GM21737 (cell line): ENCODE results near the gene KAT2A.

Source experiments
- ATAC-seq: cut with Tn5 transposase; IDR thresholded peaks from one replicate; pipeline ENCODE4 v1.9.1; 2021; ENCODE audit warnings: mild to moderate bottlenecking, moderate library complexity; ENCODE audit not compliant: unreplicated experiment

Gene KAT2A

GRCh38 chr17:42135664-42136653 lies 14.8 kb upstream of the KAT2A start:
- ATAC-seq: no peak

GRCh38 chr17:42135151-42135550 lies 14.0 kb upstream of the KAT2A start:
- no peak for ATAC-seq

- no peak for ATAC-seq
These were observed 12.4 kb upstream of the KAT2A start for GRCh38 chr17:42133461-42134041.

- no peak for ATAC-seq
These were observed 11.8 kb upstream of the KAT2A start for GRCh38 chr17:42132941-42133340.

DNA sequence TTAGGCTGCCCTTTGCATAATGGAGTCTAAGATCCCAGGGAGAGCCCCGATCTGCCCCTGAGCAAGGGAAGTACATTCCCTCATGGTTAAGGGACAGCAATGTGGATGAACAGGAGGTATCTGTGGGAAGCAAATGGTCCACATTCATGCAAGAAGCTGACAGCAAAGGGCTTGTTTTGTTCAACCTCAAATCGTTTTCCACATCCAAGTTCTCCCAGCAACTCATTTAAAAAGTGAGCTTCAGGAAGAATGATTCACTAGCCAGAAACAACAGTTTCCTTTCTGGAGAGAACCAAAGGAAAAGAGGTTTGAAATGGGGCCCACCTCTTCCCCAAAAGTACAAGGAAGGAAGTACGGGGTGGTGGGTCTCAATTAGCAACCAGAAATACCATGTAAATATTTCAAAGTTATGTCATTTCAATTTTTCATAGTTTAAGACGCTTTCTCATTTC lies 10.8 kb upstream of the KAT2A start:
- ATAC-seq: no peak

DNA sequence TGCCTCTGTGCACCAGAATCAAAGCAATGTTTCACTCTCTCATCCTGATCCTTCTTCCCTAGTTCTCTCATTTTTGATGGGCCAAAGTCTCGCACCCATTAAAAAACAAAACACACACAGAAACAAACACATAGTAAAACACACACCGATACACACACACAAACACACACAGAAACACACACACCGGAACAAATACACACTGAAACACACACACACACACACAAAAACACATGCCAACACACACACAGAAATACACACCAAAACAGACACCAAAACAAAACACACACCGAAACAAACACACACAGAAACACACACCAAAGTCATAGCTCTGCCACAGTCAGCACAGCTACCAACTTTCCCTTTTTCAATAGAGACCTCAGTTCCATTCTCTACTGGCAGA lies 10.1 kb upstream of the KAT2A start:
- ATAC-seq: no peak

- ATAC-seq: no peak
These were observed 9.3 kb upstream of the KAT2A start for GRCh38 chr17:42130310-42130936.

DNA sequence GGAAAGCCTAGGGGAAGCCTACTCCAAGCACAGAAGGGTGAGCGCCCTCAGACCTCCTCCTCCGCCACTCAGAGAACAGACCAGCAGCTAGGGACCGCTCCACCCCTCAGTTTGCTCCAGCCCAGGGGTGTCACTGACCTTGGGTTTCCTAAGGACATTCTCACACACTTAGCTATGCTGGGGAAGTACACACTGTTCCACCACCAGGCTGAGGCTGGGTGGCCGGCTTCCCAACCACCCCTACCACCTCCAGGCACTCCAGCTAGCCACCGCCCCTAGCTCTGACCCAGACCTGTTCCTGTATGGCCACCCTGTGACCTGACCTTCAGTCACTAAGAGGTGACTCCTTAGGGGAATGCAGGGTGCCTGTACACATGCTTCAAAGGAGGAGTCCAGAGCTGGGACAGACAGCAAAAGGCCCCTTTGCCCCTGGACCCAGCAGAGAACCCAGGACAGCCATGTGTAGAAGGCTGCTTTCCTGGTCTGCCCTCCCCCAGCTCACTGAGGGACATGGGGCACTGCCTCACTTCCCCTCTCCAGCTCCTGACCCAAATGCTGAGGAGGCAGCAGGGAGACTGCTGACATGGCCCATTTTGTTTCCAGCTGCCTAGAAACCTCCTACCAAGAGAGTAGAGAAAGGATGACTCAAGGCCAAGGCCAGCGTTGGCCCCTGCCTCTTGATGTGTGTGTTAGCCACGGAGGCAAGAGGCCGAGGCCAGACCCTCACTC lies 8.1 kb upstream of the KAT2A start:
- ATAC-seq: no peak

- ATAC-seq: no peak
These were observed 6.2 kb upstream of the KAT2A start for GRCh38 chr17:42127414-42127813.

DNA sequence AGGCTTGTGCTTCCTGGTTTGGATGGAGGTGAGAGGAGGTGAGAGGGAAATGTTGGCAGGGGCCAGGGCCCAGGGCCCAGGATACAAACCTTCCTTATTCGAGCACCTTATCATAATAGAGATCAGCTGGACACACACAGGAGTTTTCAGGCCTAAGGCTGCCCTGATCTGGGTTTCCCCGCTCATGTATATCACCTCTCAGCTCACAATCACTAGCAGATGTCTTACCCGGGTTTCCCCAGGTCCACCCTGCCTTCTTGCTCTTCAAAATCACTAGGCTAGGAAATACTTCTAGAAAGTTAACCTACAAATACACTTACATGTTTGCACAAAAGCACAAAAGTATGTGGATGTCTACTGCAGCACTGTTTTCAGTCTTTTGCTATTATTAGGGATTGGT lies 5.7 kb upstream of the KAT2A start:
- no peak for ATAC-seq

GRCh38 chr17:42125565-42125964 lies 4.4 kb upstream of the KAT2A start:
- no peak for ATAC-seq

DNA sequence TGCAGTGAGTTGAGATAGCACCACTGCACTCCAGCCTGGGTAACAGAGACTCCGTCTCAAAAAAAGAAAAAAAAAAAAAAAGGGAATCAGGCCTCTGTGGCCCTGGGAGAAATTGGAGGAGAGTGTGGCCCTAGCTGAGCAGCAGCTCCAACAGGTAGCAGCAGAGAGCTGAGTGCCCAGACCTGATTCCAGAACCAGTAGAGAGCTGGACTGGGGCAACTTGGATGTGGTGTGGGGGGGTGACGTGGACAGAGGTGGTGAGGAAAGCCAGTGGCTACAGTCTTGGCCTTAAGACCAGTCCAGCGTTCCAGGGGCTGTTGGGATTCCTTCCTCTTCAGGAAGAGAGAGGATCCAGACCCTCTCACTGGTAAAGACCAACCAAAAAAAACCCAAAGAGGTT lies 3.1 kb upstream of the KAT2A start:
- no peak for ATAC-seq

DNA sequence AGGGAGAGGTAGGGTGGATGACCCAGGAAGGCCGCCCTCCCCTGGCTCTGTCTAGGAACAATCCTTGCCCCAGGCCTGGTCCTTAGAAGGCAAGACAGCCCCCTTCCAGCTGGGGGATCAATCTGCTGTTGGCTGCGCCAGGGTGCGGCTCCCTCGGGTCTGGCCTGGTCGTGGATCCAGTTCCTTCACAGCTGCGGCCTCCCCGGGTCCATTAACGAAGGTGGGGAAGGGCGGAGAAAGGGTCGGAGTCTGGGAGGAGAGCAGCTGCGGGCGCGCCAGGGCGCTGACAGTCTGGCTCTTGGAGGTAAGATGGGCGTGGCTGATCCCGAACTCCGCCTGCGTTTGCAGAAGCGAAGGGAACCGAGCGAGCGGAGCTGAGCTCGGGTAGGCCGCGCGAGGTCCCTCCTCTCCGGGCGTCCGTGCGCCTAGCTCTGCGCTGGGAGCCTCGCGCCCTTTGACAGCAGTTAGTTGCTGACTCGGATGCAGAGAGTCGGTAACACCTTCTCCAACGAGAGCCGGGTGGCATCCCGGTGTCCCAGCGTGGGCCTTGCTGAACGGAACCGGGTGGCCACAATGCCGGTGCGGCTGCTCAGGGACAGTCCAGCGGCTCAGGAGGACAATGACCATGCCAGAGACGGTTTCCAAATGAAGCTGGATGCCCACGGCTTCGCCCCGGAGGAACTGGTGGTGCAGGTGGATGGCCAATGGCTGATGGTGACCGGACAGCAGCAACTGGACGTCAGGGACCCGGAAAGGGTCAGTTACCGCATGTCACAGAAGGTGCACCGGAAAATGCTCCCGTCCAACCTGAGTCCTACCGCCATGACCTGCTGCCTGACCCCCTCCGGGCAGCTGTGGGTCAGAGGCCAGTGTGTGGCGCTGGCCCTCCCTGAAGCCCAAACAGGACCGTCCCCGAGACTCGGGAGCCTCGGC lies 1.5 kb upstream of the KAT2A start, which contains the start of gene HSPB9:
TSS of gene HSPB9 (plus strand) at position 434 of the 933 bp plus-strand sequence. CDS start at position 481, 47 bp downstream.
- ATAC-seq: no peak

DNA sequence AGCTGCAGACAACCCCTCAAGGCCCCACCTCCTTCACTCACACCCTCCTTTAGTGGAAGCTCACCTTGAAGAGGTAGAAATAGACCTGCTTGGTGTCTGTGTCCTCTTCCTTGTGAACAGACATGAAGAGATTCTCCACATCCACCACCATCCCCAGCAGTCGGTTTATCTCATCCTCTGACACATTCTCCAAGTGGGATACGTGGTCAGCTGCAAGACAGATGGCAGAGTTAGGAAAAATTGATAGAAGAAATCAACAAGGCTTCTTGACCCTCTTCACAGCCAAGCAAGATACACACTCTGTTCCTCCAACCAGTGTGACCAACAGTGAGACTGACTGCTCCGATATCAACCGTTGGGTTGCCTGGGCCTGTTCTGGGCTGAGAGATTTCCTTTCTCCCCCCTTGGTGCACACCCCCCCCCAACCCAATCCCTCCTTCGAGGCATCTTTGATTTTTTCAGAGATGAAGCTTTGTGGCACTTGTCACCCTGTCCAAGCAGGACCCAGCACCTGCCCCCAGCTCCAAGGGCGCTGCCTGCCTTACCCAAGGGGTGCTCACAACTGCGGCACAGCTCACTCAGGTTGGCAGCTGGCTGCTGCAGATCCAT lies 902 bp downstream of the KAT2A start:
- no peak for ATAC-seq

- no peak for ATAC-seq
These were observed 1.9 kb downstream of the KAT2A start for GRCh38 chr17:42119301-42119700.

- ATAC-seq: no peak
These were observed 2.6 kb downstream of the KAT2A start for GRCh38 chr17:42118545-42118944.

DNA sequence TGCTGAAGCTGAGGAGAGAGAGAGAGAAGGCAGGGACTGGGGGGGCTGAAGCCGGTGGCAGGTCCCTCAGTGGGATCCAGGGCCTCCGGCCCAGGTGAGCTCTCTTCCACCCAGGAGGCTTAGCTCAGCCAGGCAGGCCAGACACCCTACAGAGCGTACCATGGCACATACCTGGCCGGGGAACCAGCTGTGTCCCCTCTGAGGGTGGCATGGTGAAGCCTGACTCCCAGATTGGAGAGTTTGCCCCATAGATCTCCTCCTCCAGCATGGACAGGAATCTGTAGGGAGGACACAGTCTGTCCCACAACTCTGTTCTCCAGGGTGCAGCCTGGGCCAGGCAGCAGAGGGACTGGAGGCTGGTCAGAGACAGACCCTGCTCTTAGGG lies 3.0 kb downstream of the KAT2A start:
- ATAC-seq: no peak

DNA sequence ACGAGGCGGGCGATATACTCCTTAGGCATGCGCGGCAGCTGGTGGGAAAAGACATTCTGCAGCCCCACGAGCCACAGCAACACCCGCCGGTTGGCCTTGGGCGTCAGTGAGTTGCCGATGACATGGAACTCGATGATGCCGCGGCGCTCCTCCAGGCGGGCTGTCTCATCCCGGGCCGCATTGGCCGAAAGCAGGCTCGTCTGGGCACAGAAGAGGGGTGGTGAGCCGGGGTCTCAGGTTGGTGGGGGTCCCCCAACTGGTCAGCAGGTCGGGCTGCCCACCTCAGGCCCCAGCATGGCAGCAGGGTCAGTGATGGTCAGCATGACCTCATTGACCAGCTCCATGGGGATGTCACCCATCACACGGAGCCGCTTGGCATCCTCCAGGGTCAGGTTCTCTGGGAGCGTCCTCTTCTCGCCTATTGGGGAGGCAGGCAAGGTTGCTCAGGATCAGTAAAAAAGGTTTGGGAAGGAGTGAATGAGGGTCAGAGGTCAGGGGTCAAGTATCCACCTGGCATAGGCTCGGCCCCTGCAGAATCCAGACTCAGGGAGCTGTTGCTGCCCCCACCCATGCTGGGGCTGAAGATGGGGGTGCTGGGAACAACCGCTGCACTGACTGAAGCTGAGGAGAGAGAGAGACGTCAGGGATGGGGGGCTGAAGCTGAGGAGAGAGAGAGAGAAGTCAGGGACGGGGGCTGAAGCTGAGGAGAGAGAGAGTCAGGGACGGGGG lies 3.6 kb downstream of the KAT2A start:
- no peak for ATAC-seq
